LNCAP (cell line): ENCODE data around the gene LDLRAD3.

ENCODE experiments used
- CTCF ChIP-seq: fragments of 450-650 bp; IDR thresholded peaks from 2 replicates; pipeline ENCODE4 v1.5.1; 2017; ENCODE audit warnings: mild to moderate bottlenecking

The LDLRAD3 gene

GRCh38 chr11:36059660-36060059, 115.8 kb downstream of the LDLRAD3 start:
- TF ChIP-seq CTCF, result no peak

- no peak for TF ChIP-seq CTCF
These were observed 117.1 kb downstream of the LDLRAD3 start for GRCh38 chr11:36060926-36061325.

GRCh38 chr11:36061471-36061870, 117.6 kb downstream of the LDLRAD3 start:
- TF ChIP-seq CTCF, result no peak

GRCh38 chr11:36062796-36063365, 119.0 kb downstream of the LDLRAD3 start:
- TF ChIP-seq CTCF, result no peak

- no peak for TF ChIP-seq CTCF
These were observed 121.6 kb downstream of the LDLRAD3 start for GRCh38 chr11:36065436-36065835.

- TF ChIP-seq CTCF, result no peak
These were observed 123.0 kb downstream of the LDLRAD3 start for GRCh38 chr11:36066891-36067290.

- TF ChIP-seq CTCF, result peak; percentile 38; the same call in 1 of the 2 replicates
These were observed 125.8 kb downstream of the LDLRAD3 start for GRCh38 chr11:36069576-36070212.
